ENCODE measurements around the gene PDP2.

Gene PDP2

DNA sequence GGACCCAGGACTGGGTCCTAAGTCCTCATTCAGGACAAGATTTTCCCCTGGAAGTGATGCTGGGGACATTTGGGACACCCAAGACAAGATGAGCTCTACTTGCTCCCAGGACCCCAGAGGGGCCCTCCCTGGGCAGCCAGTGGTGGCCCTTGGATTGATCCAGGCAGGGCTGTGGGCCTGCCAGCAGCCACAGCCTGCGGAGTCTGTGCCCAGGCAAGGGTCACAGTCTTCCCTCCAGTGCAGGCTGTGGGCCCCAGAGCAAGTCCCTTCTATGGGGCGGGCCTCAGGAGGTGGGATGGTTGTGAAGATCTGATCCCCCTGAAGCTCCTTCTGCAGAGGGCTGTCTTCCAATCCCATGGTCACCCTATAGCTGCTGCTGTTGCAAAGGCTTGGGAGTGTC, 23.5 kb upstream of the PDP2 start:
- TF ChIP-seq POLR2AphosphoS5 (IDR thresholded peaks at IDR 0.05; ENCODE audit: low read depth, low read length) (no peak), TAF1 (IDR thresholded peaks at IDR 0.05; ENCODE audit: borderline replicate concordance, insufficient read depth, low read length) (no peak)

DNA sequence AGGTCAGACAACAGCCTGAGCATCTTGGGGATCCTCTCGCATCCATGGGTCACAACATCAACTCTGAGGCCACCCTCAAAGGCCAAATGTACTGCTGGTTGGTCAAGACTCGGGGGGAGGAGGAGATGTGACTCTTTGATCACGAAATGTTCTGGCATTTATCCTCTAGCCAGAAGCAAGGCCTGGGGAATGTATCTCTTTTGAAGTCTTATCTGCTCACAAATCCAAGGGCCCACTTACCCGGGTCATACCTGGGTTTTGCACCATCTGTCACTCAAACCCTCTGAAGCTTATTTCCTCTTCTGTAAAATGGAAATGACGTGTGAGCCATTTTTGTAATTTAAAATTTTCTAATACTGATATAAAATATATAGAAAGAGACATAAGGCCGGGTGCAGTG, 22.9 kb upstream of the PDP2 start:
- TF ChIP-seq FOXP2 (optimal IDR thresholded peaks at IDR 0.05; ENCODE audit: borderline replicate concordance, extremely low read depth, extremely low read length, insufficient read depth) (no peak), POLR2AphosphoS5 (IDR thresholded peaks at IDR 0.05; ENCODE audit: low read depth, low read length) (no peak)

DNA sequence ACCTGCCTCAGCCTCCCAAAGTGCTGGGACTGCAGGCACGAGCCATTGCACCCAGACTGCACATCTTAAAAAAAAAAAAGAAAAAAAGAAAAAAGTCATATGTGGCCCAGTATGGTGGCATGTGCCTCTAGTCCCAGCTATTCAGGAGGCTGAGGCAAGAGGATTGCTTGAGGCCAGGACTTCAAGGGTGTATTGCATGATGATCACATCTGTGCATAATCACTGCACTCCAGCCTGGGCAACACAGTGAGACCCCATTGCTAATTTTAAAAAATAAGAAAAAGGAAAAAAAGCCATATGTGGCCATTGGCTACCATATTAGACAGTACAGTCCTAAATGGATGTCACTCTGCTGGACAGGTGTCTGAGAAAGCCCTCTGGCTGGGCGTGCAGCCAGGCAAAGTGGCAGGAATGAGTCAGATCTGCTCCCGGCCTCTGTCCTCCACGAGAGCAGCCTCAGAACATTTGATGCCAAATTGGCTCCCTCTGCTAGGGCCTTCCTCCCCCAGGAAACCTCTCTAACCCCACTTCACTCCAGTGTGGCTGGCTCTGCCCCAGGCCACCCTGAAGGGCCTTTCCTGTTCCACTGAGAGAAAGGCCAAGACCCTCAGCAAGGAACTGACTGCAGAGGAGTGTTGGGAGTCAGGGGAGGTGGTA, 21.4 kb upstream of the PDP2 start:
- TF ChIP-seq TAF1 (IDR thresholded peaks at IDR 0.05; ENCODE audit: borderline replicate concordance, insufficient read depth, low read length) (no peak), SIN3A (IDR thresholded peaks at IDR 0.05; ENCODE audit: borderline replicate concordance, insufficient read depth, low read length) (no peak), POLR2AphosphoS5 (IDR thresholded peaks at IDR 0.05; ENCODE audit: low read depth, low read length) (no peak), FOXP2 (optimal IDR thresholded peaks at IDR 0.05; ENCODE audit: borderline replicate concordance, extremely low read depth, extremely low read length, insufficient read depth) (no peak)
- TF ChIP-seq, protein P1, sequence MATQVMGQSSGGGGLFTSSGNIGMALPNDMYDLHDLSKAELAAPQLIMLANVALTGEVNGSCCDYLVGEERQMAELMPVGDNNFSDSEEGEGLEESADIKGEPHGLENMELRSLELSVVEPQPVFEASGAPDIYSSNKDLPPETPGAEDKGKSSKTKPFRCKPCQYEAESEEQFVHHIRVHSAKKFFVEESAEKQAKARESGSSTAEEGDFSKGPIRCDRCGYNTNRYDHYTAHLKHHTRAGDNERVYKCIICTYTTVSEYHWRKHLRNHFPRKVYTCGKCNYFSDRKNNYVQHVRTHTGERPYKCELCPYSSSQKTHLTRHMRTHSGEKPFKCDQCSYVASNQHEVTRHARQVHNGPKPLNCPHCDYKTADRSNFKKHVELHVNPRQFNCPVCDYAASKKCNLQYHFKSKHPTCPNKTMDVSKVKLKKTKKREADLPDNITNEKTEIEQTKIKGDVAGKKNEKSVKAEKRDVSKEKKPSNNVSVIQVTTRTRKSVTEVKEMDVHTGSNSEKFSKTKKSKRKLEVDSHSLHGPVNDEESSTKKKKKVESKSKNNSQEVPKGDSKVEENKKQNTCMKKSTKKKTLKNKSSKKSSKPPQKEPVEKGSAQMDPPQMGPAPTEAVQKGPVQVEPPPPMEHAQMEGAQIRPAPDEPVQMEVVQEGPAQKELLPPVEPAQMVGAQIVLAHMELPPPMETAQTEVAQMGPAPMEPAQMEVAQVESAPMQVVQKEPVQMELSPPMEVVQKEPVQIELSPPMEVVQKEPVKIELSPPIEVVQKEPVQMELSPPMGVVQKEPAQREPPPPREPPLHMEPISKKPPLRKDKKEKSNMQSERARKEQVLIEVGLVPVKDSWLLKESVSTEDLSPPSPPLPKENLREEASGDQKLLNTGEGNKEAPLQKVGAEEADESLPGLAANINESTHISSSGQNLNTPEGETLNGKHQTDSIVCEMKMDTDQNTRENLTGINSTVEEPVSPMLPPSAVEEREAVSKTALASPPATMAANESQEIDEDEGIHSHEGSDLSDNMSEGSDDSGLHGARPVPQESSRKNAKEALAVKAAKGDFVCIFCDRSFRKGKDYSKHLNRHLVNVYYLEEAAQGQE (IDR thresholded peaks at IDR 0.05; ENCODE audit: insufficient read depth in 1 of 2, low read depth in 2 of 2, low read length in 2 of 2) = no peak

DNA sequence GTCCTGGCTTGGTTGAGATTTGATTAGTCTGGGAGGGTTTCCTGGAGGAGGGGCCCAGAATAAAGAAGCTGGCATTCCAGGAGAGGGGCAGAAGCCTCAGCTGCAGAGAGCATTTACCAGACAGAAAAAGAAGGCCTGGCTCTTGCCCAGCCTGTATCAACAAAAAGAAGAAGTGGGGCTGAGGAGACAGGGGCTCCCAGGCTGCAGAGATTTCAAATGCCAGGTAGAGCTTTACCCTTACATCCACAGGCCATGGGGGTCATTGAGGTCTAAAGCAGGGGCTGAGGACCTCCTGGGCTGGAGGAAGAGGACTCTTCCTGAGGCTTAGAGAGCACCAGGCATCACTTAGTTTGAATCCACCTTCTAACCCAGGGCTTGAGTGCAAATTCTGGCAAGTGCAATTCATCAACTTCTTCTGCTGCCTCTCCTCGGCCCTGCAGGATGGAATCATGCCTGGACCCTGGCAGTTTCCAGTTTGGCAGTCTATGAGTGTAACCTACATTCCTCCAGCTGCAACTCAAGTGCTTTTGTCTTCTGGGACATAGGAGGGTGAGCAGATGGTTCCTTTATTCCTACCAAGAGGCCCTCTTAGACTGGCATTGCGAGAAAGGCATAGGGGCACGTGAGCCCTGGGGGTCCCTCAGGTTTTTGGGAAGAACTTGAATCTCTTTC, 20.8 kb upstream of the PDP2 start:
- no peak for TF ChIP-seq POLR2AphosphoS5 (IDR thresholded peaks at IDR 0.05; ENCODE audit: low read depth, low read length)
- TF ChIP-seq SIN3A (IDR thresholded peaks at IDR 0.05; ENCODE audit: borderline replicate concordance, insufficient read depth, low read length) = no peak
- TF ChIP-seq, protein P1 (IDR thresholded peaks at IDR 0.05; ENCODE audit: insufficient read depth in 1 of 2, low read depth in 2 of 2, low read length in 2 of 2) = no peak
- TF ChIP-seq FOXP2 (optimal IDR thresholded peaks at IDR 0.05; ENCODE audit: borderline replicate concordance, extremely low read depth, extremely low read length, insufficient read depth) = no peak
- no peak for TF ChIP-seq TAF1 (IDR thresholded peaks at IDR 0.05; ENCODE audit: borderline replicate concordance, insufficient read depth, low read length)

DNA sequence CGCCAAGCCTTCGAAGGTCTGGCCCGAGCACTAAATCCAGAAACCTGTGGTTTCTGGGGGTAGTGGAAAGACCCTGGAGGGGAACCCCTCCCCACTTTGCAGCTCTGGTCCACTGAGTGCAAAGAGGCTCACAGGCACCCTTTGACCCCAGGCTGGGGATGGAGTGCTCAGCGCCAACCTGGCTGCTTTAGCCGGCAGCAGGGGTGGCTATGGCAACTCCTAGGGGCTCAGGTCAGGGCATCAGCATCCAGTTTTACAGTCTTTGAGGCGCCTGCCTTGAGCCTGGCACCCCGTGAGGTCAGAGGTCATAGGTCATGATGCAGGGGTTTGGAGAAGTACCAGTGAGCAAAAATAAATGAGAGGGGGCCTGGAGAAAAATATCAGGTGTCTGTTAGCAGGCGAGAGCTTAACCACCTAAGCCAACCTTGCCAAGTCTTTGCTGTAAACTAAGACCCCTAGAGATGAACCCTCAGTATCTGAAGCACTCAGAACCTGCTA, 18.2 kb upstream of the PDP2 start:
- TF ChIP-seq, protein P1 (IDR thresholded peaks at IDR 0.05; ENCODE audit: insufficient read depth in 1 of 2, low read depth in 2 of 2, low read length in 2 of 2) = no peak
- TF ChIP-seq SIN3A (IDR thresholded peaks at IDR 0.05; ENCODE audit: borderline replicate concordance, insufficient read depth, low read length) (no peak), FOXP2 (optimal IDR thresholded peaks at IDR 0.05; ENCODE audit: borderline replicate concordance, extremely low read depth, extremely low read length, insufficient read depth) (no peak), POLR2AphosphoS5 (IDR thresholded peaks at IDR 0.05; ENCODE audit: low read depth, low read length) (no peak), TAF1 (IDR thresholded peaks at IDR 0.05; ENCODE audit: borderline replicate concordance, insufficient read depth, low read length) (no peak)

DNA sequence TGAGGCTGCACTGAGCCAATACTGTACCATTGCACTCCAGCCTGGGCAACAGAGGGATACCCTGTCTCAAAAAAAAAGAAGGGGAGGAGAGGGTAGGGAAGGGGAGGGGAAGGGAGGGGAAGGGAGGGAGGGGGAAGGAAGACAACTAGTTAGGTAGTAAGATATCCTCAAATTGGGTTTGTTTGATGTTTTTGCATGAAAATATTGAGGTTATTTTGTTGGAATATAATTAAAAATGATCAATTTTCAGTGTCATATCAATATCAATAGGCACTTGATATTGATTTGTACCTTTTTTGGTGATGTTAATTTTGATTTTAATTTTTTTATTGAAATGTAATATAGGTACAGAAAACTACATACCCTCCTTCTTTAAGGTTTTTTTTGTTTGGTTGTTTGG, 16.6 kb upstream of the PDP2 start:
- TF ChIP-seq, protein P1 (IDR thresholded peaks at IDR 0.05; ENCODE audit: insufficient read depth in 1 of 2, low read depth in 2 of 2, low read length in 2 of 2) = no peak
- no peak for TF ChIP-seq SIN3A (IDR thresholded peaks at IDR 0.05; ENCODE audit: borderline replicate concordance, insufficient read depth, low read length)
- no peak for TF ChIP-seq TAF1 (IDR thresholded peaks at IDR 0.05; ENCODE audit: borderline replicate concordance, insufficient read depth, low read length)
- no peak for TF ChIP-seq POLR2AphosphoS5 (IDR thresholded peaks at IDR 0.05; ENCODE audit: low read depth, low read length)
- TF ChIP-seq FOXP2 (optimal IDR thresholded peaks at IDR 0.05; ENCODE audit: borderline replicate concordance, extremely low read depth, extremely low read length, insufficient read depth) = no peak

All from PFSK-1 (cell line).